Measurements from ENCODE around the gene CAST.
A peak's percentile ranks its signal among the peaks of the same experiment; 100 is the strongest.

Gene CAST

GRCh38 chr5:96808541-96808828 lies 146.3 kb downstream of the CAST start:
- Histone ChIP-seq H3K27ac (peak overlapping the region; percentile 98), H3K9me3 (ENCODE audit: severe bottlenecking) (no peaks in the 10 kb centered on the region), H3K36me3 (peaks cover 3% of the 10 kb centered on the region), H3K27me3 (ENCODE audit: insufficient read depth, low read depth, severe bottlenecking) (no peaks in the 10 kb centered on the region), H3K4me3 (ENCODE audit: low read depth, low read length) (peak overlapping the region; percentile 82)
- TF ChIP-seq CTCF (IDR thresholded peaks at IDR 0.05; ENCODE audit: low read depth, low read length), result no peak
- no peak for DNase-seq

GRCh38 chr5:96808868-96809558 lies 146.8 kb downstream of the CAST start:
- peaks cover 3% of the 10 kb centered on the region for H3K36me3 ChIP-seq
- no peaks in the 10 kb centered on the region for H3K27me3 ChIP-seq (ENCODE audit: insufficient read depth, low read depth, severe bottlenecking)
- no peak for DNase-seq
- peak overlapping the region; percentile 98 for H3K27ac ChIP-seq
- TF ChIP-seq CTCF (IDR thresholded peaks at IDR 0.05; ENCODE audit: low read depth, low read length), result no peak
- H3K4me3 ChIP-seq (ENCODE audit: low read depth, low read length), result no peak overlapping the region
- no peaks in the 10 kb centered on the region for H3K9me3 ChIP-seq (ENCODE audit: severe bottlenecking)

- H3K36me3 ChIP-seq, result peaks cover 3% of the 10 kb centered on the region
- no peak overlapping the region for H3K27ac ChIP-seq
- H3K9me3 ChIP-seq (ENCODE audit: severe bottlenecking), result no peaks in the 10 kb centered on the region
- H3K27me3 ChIP-seq (ENCODE audit: insufficient read depth, low read depth, severe bottlenecking), result no peaks in the 10 kb centered on the region
- no peak for DNase-seq
- H3K4me3 ChIP-seq (ENCODE audit: low read depth, low read length), result no peak overlapping the region
- TF ChIP-seq CTCF (IDR thresholded peaks at IDR 0.05; ENCODE audit: low read depth, low read length), result no peak
Measured at GRCh38 chr5:96809921-96810320, 147.7 kb downstream of the CAST start.

GRCh38 chr5:96812851-96813250 lies 150.7 kb downstream of the CAST start:
- Histone ChIP-seq H3K9me3 (ENCODE audit: severe bottlenecking) (no peaks in the 10 kb centered on the region), H3K36me3 (peaks cover under 1% of the 10 kb centered on the region; the same call in 1 of the 2 replicates), H3K27ac (no peak overlapping the region), H3K27me3 (ENCODE audit: insufficient read depth, low read depth, severe bottlenecking) (no peaks in the 10 kb centered on the region), H3K4me3 (ENCODE audit: low read depth, low read length) (no peak overlapping the region)
- no peak for DNase-seq
- no peak for TF ChIP-seq CTCF (IDR thresholded peaks at IDR 0.05; ENCODE audit: low read depth, low read length)

GRCh38 chr5:96814041-96814440 lies 151.9 kb downstream of the CAST start:
- no peak overlapping the region for H3K4me3 ChIP-seq (ENCODE audit: low read depth, low read length)
- H3K27ac ChIP-seq, result no peak overlapping the region
- TF ChIP-seq CTCF (IDR thresholded peaks at IDR 0.05; ENCODE audit: low read depth, low read length), result no peak

GRCh38 chr5:96816411-96816939 lies 154.3 kb downstream of the CAST start:
- H3K9me3 ChIP-seq (ENCODE audit: severe bottlenecking), result no peaks in the 10 kb centered on the region
- no peak for TF ChIP-seq CTCF (IDR thresholded peaks at IDR 0.05; ENCODE audit: low read depth, low read length)
- no peaks in the 10 kb centered on the region for H3K36me3 ChIP-seq
- H3K27ac ChIP-seq, result no peak overlapping the region
- DNase-seq, result no peak
- no peak overlapping the region for H3K4me3 ChIP-seq (ENCODE audit: low read depth, low read length)
- H3K27me3 ChIP-seq (ENCODE audit: insufficient read depth, low read depth, severe bottlenecking), result no peaks in the 10 kb centered on the region

More at GRCh38 chr5:96814041-96814440, 151.9 kb downstream of the CAST start:
- no peak for DNase-seq
- Histone ChIP-seq H3K36me3 (no peaks in the 10 kb centered on the region), H3K9me3 (ENCODE audit: severe bottlenecking) (no peaks in the 10 kb centered on the region), H3K27me3 (ENCODE audit: insufficient read depth, low read depth, severe bottlenecking) (no peaks in the 10 kb centered on the region)

All from WERI-Rb-1 (cell line).